Prostate gland (tissue), 2 donors: ENCODE results near the gene LYVE1. TPM values are rescaled to one million over a fixed set of nuclear protein-coding genes. Genes with fewer than 3 reads are reported as not detected.

Experiments
- DNase-seq: peaks from one replicate; pipeline ENCODE4 v3.0.0-alpha.2; 2019; ENCODE audit warnings: low spot score
- H3K27ac ChIP-seq, 2 donors: fragments of 200-600 bp; sonication (generic); 2 replicates each; pipeline ENCODE4 v1.5.1; 2017 to 2019
- H3K27me3 ChIP-seq: fragments of 200-600 bp; sonication (generic); replicated peaks from 2 replicates; pipeline ENCODE4 v1.5.1; 2019; ENCODE audit not compliant: insufficient read depth
- H3K36me3 ChIP-seq, 2 donors: fragments of 200-600 bp; sonication (generic); 1 replicate in 1 of 2; 2 replicates in 1 of 2; pipeline versions ENCODE4 v1.5.1 to v1.8.1; 2017 to 2019
- H3K4me1 ChIP-seq: fragments of 200-600 bp; sonication (generic); replicated peaks from 2 replicates; pipeline ENCODE4 v1.5.1; 2019
- H3K4me3 ChIP-seq, 2 donors: fragments of 200-600 bp; sonication (generic); 2 replicates each; pipeline ENCODE4 v1.5.1; 2017 to 2019
- H3K9me3 ChIP-seq: fragments of 200-600 bp; sonication (generic); 2 replicates; pipeline ENCODE4 v1.5.1; 2017
- POLR2A ChIP-seq: fragments of 450-650 bp; IDR thresholded peaks from one replicate; pipeline ENCODE4 v1.6.1; 2016; ENCODE audit warnings: antibody characterized with exemption, mild to moderate bottlenecking
- POLR2AphosphoS5 ChIP-seq: sonication (generic); formaldehyde crosslinking; IDR thresholded peaks from one replicate; pipeline ENCODE4 v1.6.1; 2017; ENCODE audit warnings: antibody characterized with exemption
- WGBS: methylation state at CpG from one replicate; pipeline ENCODE4 v1.1.5; 2018; 5-methylcytosine and 5-hydroxymethylcytosine counted together
- intact Hi-C: fragments of 100-400 bp; cut with DNase I; formaldehyde crosslinking; loops from one replicate; pipeline ENCODE4 v1.14.2; 2022
- total RNA-seq, 2 donors: library from RNA; depleted of rRNA; stranded (reverse); fragments of >200 nt; gene quantifications; one replicate each; pipeline ENCODE4 v1.1.0, GENCODE V29; 2016
- TF ChIP-seq, protein P1 (sequence below), 4 experiments: fragments of 200-600 bp in 2 of 4; fragments of 450-650 bp in 2 of 4; sonication (generic) in 2 of 4; IDR thresholded peaks; 1 replicate in 3 of 4; 2 replicates in 1 of 4; pipeline ENCODE4 v1.5.1; 2016 to 2019; ENCODE audit warnings: antibody characterized with exemption in 4 of 4, mild to moderate bottlenecking in 2 of 4, moderate library complexity in 2 of 4

The LYVE1 gene
- total RNA-seq, 2 donors from 2014 or later: 2.5 to 9.8 TPM

DNA sequence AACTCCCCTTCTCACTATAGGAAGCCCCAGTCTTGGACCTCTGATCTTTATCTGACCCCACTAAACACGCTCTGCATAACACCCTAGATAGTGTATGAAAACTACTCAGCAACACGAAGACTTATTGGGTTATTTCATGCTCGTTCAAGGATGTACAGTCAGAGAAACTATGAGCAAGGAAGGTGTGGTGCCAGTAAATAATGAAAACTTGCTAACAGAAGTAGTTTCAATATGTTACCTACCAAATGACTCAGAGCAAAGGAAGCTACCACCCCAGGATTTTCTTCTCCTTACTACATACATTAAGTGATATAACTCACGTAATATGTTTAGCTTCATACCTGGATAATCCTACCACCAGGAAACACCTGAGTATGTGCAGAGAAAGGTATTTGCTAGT is 25.9 kb upstream of the LYVE1 start:
- H3K27ac ChIP-seq: no peak overlapping the region
- 82% methylated on average over 4 of the region's 4 CpGs for WGBS
- H3K27me3 ChIP-seq: no peaks in the 10 kb centered on the region

DNA sequence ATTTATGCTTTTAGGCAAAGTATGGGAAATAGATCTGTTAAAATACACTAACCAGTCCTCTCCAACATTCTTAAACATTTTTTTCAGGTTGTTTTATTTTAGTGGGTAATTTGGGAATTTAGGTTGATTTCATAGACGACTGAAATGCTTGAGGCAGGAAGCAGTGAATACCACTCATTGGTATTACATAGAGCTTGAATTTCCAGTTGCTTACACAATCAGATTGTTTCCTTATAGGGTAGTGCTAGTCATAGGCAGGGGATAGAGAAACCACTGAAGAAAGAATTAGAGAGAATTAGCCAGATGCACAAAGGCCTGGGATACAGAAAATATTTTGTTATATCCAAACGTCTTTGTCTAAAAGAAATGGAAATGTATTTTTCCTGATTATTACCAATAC is 23.9 kb upstream of the LYVE1 start:
- no peaks in the 10 kb centered on the region for H3K36me3 ChIP-seq
- 38% methylated on average over 2 of the region's 2 CpGs for WGBS
- no peaks in the 10 kb centered on the region for H3K4me1 ChIP-seq
- TF ChIP-seq, protein P1, sequence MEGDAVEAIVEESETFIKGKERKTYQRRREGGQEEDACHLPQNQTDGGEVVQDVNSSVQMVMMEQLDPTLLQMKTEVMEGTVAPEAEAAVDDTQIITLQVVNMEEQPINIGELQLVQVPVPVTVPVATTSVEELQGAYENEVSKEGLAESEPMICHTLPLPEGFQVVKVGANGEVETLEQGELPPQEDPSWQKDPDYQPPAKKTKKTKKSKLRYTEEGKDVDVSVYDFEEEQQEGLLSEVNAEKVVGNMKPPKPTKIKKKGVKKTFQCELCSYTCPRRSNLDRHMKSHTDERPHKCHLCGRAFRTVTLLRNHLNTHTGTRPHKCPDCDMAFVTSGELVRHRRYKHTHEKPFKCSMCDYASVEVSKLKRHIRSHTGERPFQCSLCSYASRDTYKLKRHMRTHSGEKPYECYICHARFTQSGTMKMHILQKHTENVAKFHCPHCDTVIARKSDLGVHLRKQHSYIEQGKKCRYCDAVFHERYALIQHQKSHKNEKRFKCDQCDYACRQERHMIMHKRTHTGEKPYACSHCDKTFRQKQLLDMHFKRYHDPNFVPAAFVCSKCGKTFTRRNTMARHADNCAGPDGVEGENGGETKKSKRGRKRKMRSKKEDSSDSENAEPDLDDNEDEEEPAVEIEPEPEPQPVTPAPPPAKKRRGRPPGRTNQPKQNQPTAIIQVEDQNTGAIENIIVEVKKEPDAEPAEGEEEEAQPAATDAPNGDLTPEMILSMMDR (IDR thresholded peaks at IDR 0.05): no peak
- peak; percentile 24 for TF ChIP-seq POLR2AphosphoS5
- no peak for TF ChIP-seq POLR2A
- no peaks in the 10 kb centered on the region for H3K27me3 ChIP-seq
- H3K4me3 ChIP-seq: no peak overlapping the region
- peak overlapping the region; percentile 32 to 46 for H3K27ac ChIP-seq
- intact Hi-C loops: no loop called here
- DNase-seq: no peak
- no peaks in the 10 kb centered on the region for H3K9me3 ChIP-seq

More for the DNA sequence above, 25.9 kb upstream of the LYVE1 start:
- no peak for DNase-seq
- intact Hi-C loops: no loop called here
- no peaks in the 10 kb centered on the region for H3K36me3 ChIP-seq
- no peaks in the 10 kb centered on the region for H3K4me1 ChIP-seq
- no peaks in the 10 kb centered on the region for H3K9me3 ChIP-seq
- TF ChIP-seq POLR2A (no peak), POLR2AphosphoS5 (no peak)
- TF ChIP-seq, protein P1 (IDR thresholded peaks at IDR 0.05): no peak
- no peak overlapping the region for H3K4me3 ChIP-seq

DNA sequence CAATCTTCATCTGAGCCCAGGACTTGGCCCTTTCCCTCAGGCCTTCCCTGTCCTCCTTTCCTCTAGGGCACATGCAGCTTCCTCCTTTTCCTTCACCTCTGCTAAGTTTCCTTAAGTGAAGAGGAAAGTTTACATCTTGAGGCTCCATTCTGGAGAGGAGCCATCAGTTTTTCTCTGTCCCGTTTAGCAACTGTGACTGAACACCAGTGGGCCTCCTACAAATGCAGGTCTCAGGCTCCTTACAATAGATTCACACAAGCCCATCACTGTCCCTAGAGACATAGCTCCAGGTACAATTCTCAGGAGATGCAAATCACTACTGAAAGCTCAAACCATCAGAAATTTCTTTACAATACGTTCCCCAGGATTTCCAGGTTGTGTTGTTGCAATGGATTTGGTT is 23.3 kb upstream of the LYVE1 start:
- no peaks in the 10 kb centered on the region for H3K36me3 ChIP-seq
- TF ChIP-seq POLR2AphosphoS5 (no peak), POLR2A (no peak)
- TF ChIP-seq, protein P1 (IDR thresholded peaks at IDR 0.05): no peak
- intact Hi-C loops: no loop called here
- peak overlapping the region; percentile 32 to 46 for H3K27ac ChIP-seq
- no peak overlapping the region for H3K4me3 ChIP-seq
- 57% methylated on average over 2 of the region's 2 CpGs for WGBS
- H3K4me1 ChIP-seq: no peaks in the 10 kb centered on the region
- H3K9me3 ChIP-seq: no peaks in the 10 kb centered on the region
- DNase-seq: no peak
- no peaks in the 10 kb centered on the region for H3K27me3 ChIP-seq

DNA sequence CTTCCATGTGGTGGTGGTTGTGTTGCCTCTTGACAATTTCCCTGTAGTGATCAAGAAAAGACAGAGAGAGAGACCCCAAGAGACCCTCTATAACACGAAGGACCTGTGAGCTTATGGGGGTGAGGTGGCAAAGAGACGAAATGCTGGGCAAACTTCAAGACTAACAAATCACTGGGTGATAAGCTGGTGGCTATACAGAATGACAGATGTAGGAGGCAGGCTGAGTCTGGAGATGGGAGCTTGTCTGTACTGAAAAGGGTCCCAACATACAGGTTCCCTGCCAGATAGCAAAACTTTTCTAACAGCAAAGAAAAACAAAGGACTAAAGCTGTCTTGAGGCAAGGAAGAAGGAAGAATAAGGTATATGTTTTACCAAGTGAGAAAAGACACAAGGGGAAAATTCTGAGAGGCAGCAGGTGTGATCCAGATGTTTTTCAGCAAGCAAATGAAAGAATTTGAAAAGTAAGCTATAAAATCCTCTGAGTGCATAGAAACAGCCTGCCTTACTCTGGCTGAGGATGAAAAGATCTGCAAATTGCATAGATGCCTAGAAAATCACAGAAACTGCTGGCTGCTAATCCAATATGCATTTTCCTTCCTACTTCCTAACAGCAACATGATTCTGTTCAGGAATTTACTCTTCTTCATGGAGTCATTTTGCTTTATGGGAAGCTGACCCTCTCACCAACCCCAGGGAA is 21.9 kb upstream of the LYVE1 start:
- no peak for DNase-seq
- Histone ChIP-seq H3K4me1 (no peaks in the 10 kb centered on the region), H3K4me3 (no peak overlapping the region), H3K27me3 (no peaks in the 10 kb centered on the region), H3K27ac (no peak overlapping the region), H3K9me3 (no peaks in the 10 kb centered on the region), H3K36me3 (no peaks in the 10 kb centered on the region)
- 50% methylated on average over 2 of the region's 2 CpGs for WGBS
- TF ChIP-seq POLR2A (no peak), POLR2AphosphoS5 (no peak)
- TF ChIP-seq, protein P1 (IDR thresholded peaks at IDR 0.05): no peak
- intact Hi-C loops: no loop called here

DNA sequence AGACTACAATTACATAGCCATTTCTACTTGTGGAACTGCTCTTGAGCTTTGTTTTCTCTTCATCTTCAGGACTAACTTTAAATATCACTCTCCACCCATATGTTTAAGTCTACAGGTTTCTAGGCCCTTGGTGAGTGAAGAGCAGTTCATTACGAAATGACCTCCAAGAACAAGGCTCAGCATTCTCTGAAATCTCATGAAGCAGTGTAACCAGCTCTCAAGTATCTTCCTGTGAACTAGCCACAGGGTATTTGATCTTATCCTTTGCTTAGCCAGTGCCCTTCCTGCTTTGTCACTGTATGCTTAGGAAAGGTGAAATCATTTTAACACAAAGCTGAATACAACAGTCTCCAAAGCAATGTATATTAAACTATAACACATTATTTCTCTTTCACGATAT is 20.4 kb upstream of the LYVE1 start:
- Histone ChIP-seq H3K27me3 (no peaks in the 10 kb centered on the region), H3K4me1 (no peaks in the 10 kb centered on the region), H3K9me3 (no peaks in the 10 kb centered on the region), H3K27ac (no peak overlapping the region), H3K4me3 (no peak overlapping the region), H3K36me3 (no peaks in the 10 kb centered on the region)
- TF ChIP-seq POLR2A: no peak
- TF ChIP-seq, protein P1 (IDR thresholded peaks at IDR 0.05): no peak
- no peak for TF ChIP-seq POLR2AphosphoS5
- 88% methylated on average over 2 of the region's 2 CpGs for WGBS
- intact Hi-C loops: no loop called here
- DNase-seq: no peak
